ENCODE data around the gene PPP1R3E. TPM values are rescaled to one million over a fixed set of nuclear protein-coding genes. Genes with fewer than 3 reads are reported as not detected.

PPP1R3E gene
- total and polyA plus RNA-seq, 2 of the 13 experiments (the other 11 are each of a cell fraction or from before 2014, with no cell fraction given), result 16.5 to 26.5 TPM

DNA sequence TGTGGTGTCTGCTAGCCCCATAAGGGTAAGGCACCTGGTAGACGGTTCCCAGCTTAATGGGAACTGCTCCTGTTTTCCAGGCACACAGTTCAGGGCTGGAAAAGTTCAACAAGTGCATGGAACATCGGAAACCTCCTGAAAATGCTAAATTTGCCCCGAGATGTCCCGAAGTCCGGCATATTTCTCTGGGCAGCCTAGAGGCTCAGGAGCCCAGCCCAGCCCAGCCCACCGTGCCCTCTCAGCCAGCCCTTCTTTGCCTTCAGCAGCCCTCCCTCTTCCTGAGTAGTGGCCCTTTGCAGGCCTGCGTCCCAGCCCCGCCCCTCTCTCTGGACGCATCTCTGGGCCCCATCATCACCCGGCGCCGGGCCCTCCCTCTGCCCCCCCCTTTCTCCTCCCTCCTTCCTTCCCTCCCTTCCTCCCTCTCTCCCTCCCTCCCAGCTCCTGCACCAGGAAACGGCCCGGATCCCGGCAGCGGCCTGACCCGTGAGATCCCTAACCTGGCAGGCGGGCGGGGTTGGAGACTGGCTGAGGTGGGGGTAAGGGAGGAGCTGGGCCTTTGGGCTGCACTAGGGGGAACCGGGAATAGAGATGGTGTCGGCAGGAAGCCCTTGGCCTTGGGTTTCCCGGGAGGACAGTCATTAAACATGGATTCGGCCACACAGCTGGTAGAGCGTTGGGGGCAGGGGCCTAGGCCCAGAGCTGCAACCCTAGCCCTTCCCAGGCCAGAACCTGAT lies 3.9 kb upstream of the PPP1R3E start, which contains the start of gene BCL2L2 (continued):
- TF ChIP-seq, protein P1, sequence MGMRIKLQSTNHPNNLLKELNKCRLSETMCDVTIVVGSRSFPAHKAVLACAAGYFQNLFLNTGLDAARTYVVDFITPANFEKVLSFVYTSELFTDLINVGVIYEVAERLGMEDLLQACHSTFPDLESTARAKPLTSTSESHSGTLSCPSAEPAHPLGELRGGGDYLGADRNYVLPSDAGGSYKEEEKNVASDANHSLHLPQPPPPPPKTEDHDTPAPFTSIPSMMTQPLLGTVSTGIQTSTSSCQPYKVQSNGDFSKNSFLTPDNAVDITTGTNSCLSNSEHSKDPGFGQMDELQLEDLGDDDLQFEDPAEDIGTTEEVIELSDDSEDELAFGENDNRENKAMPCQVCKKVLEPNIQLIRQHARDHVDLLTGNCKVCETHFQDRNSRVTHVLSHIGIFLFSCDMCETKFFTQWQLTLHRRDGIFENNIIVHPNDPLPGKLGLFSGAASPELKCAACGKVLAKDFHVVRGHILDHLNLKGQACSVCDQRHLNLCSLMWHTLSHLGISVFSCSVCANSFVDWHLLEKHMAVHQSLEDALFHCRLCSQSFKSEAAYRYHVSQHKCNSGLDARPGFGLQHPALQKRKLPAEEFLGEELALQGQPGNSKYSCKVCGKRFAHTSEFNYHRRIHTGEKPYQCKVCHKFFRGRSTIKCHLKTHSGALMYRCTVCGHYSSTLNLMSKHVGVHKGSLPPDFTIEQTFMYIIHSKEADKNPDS (CRISPR knock-in tag; IDR thresholded peaks at IDR 0.05), result no peak
- TF ChIP-seq CBX5 (CRISPR knock-in tag; IDR thresholded peaks at IDR 0.05; ENCODE audit: borderline replicate concordance) (peak; percentile 92), ZNF800 (CRISPR knock-in tag; IDR thresholded peaks at IDR 0.05) (peak; percentile 54; the same call in 1 of the 2 replicates), ZSCAN21 (CRISPR knock-in tag; IDR thresholded peaks at IDR 0.05; ENCODE audit: borderline replicate concordance) (peak; percentile 93), ZFP37 (CRISPR knock-in tag; IDR thresholded peaks at IDR 0.05; ENCODE audit: borderline replicate concordance) (peak; percentile 93), TP53 (CRISPR knock-in tag; conservative IDR thresholded peaks at IDR 0.05) (peak; percentile 48; the same call in 1 of the 2 replicates), ZNF704 (CRISPR knock-in tag; IDR thresholded peaks at IDR 0.05; ENCODE audit: borderline replicate concordance) (peak; percentile 97; the same call in 1 of the 2 replicates), ZFP36L1 (CRISPR knock-in tag; IDR thresholded peaks at IDR 0.05) (peak; percentile 86), U2AF2 (IDR thresholded peaks at IDR 0.05; ENCODE audit: low read depth, low read length) (0 out of 2 replicates have a peak, but pooled peaks have one; percentile 20), RARG (CRISPR knock-in tag; IDR thresholded peaks at IDR 0.05; ENCODE audit: low read depth) (no peak; the same call in 1 of the 2 replicates), ATF7 (IDR thresholded peaks at IDR 0.05) (no peak), ATF7 (CRISPR knock-in tag; IDR thresholded peaks at IDR 0.05) (peak; percentile 37; the same call in 1 of the 2 replicates), ZNF280B (CRISPR knock-in tag; IDR thresholded peaks at IDR 0.05; ENCODE audit: borderline replicate concordance) (peak; percentile 90), NFE2L2 (IDR thresholded peaks at IDR 0.05; ENCODE audit: low read length) (peak; percentile 13; the same call in 1 of the 2 replicates), KAT7 (CRISPR knock-in tag; IDR thresholded peaks at IDR 0.05; ENCODE audit: borderline replicate concordance) (peak; percentile 92)
- TF ChIP-seq, protein P2, sequence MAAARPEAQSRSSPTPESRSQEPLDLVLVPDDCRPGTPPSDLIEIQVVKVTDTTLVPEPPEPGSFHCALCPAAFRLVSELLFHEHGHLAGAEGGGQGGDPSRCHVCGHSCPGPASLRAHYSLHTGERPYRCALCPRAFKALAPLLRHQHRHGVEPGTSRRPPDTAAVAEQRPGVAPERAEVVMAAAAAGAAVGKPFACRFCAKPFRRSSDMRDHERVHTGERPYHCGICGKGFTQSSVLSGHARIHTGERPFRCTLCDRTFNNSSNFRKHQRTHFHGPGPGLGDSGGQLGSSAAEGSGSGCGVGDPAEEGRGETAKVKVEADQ (CRISPR knock-in tag; IDR thresholded peaks at IDR 0.05; ENCODE audit: borderline replicate concordance), result peak; percentile 61; the same call in 1 of the 2 replicates
- TF ChIP-seq, protein P3, sequence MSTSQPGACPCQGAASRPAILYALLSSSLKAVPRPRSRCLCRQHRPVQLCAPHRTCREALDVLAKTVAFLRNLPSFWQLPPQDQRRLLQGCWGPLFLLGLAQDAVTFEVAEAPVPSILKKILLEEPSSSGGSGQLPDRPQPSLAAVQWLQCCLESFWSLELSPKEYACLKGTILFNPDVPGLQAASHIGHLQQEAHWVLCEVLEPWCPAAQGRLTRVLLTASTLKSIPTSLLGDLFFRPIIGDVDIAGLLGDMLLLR (CRISPR knock-in tag; IDR thresholded peaks at IDR 0.05), result peak; percentile 68; the same call in 1 of the 2 replicates
- TF ChIP-seq, protein P4, sequence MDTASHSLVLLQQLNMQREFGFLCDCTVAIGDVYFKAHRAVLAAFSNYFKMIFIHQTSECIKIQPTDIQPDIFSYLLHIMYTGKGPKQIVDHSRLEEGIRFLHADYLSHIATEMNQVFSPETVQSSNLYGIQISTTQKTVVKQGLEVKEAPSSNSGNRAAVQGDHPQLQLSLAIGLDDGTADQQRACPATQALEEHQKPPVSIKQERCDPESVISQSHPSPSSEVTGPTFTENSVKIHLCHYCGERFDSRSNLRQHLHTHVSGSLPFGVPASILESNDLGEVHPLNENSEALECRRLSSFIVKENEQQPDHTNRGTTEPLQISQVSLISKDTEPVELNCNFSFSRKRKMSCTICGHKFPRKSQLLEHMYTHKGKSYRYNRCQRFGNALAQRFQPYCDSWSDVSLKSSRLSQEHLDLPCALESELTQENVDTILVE (CRISPR knock-in tag; IDR thresholded peaks at IDR 0.05), result peak; percentile 94
